HG03095 (cell line): ENCODE measurements around the gene SSTR5.

Experiments
- ATAC-seq: cut with Tn5 transposase; IDR thresholded peaks from one replicate; pipeline ENCODE4 v1.9.1; 2021; ENCODE audit warnings: moderate library complexity; ENCODE audit not compliant: unreplicated experiment

The SSTR5 gene

GRCh38 chr16:1038932-1039331 is 33.6 kb upstream of the SSTR5 start:
- no peak for ATAC-seq

- no peak for ATAC-seq
These were observed 32.8 kb upstream of the SSTR5 start for GRCh38 chr16:1039762-1040161.

GRCh38 chr16:1040346-1040745 is 32.2 kb upstream of the SSTR5 start:
- no peak for ATAC-seq

GRCh38 chr16:1042049-1042744 is 30.4 kb upstream of the SSTR5 start:
- ATAC-seq: no peak

- ATAC-seq: no peak
These were observed 29.7 kb upstream of the SSTR5 start for GRCh38 chr16:1042866-1043265.

GRCh38 chr16:1043881-1044451 is 28.6 kb upstream of the SSTR5 start:
- ATAC-seq: no peak

- ATAC-seq: no peak
These were observed 27.9 kb upstream of the SSTR5 start for GRCh38 chr16:1044460-1045309.

- ATAC-seq: no peak
These were observed 27.1 kb upstream of the SSTR5 start for GRCh38 chr16:1045310-1045992.

GRCh38 chr16:1045993-1046911 is 26.3 kb upstream of the SSTR5 start:
- ATAC-seq: no peak

- ATAC-seq: no peak
These were observed 25.4 kb upstream of the SSTR5 start for GRCh38 chr16:1047123-1047522.

- no peak for ATAC-seq
These were observed 24.7 kb upstream of the SSTR5 start for GRCh38 chr16:1047801-1048200.

- ATAC-seq: no peak
These were observed 24.0 kb upstream of the SSTR5 start for GRCh38 chr16:1048442-1049112.

GRCh38 chr16:1049113-1049975 is 23.2 kb upstream of the SSTR5 start:
- no peak for ATAC-seq

- ATAC-seq: no peak
These were observed 22.6 kb upstream of the SSTR5 start for GRCh38 chr16:1049976-1050247.

- ATAC-seq: no peak
These were observed 22.0 kb upstream of the SSTR5 start for GRCh38 chr16:1050516-1050915.

- no peak for ATAC-seq
These were observed 21.6 kb upstream of the SSTR5 start for GRCh38 chr16:1050921-1051320.

- ATAC-seq: no peak
These were observed 21.1 kb upstream of the SSTR5 start for GRCh38 chr16:1051446-1051845.

- no peak for ATAC-seq
These were observed 19.8 kb upstream of the SSTR5 start for GRCh38 chr16:1052721-1053120.

GRCh38 chr16:1053121-1053521 is 19.4 kb upstream of the SSTR5 start:
- no peak for ATAC-seq
